SK-N-SH (cell line): ENCODE data around the gene C5orf24. TPM values are rescaled to one million over a fixed set of nuclear protein-coding genes. Genes with fewer than 3 reads are reported as not detected.

ENCODE experiments used
- CTCF ChIA-PET: fragments of 300-600, 350-600 bp; formaldehyde crosslinking; extraction: SDS; loops from one replicate; lab custom pipeline; 2021; lab: Yijun Ruan, JAX
- POLR2A ChIA-PET: fragments of 350-600 bp; sonication (Branson Sonifier 250); formaldehyde crosslinking; extraction: SDS; loops from one replicate; lab custom pipeline; 2020; ENCODE audit warnings: antibody characterized with exemption, inconsistent platforms; lab: Yijun Ruan, JAX
- DNase-seq: peaks from one replicate; pipeline ENCODE4 v3.0.0; 2012
- H2AFZ ChIP-seq: fragments of 200-600 bp; sonication (generic); 2 replicates; pipeline ENCODE4 v1.8.1; 2016; ENCODE audit warnings: antibody characterized with exemption, mild to moderate bottlenecking, low read depth
- H3F3A ChIP-seq: fragments of 200-600 bp; sonication (generic); replicated peaks from 2 replicates; pipeline ENCODE3; 2016; ENCODE audit warnings: antibody characterized with exemption, mild to moderate bottlenecking; ENCODE audit not compliant: insufficient read depth
- H3K27ac ChIP-seq, 2 experiments: fragments of 200-500 bp in 1 of 2; fragments of 200-600 bp in 1 of 2; sonication (Bioruptor generic) in 1 of 2; sonication (generic), shearing (Covaris generic) in 1 of 2; 2 replicates each; pipeline versions ENCODE4 v1.5.1 to v1.6.1; 2014 to 2016; ENCODE audit warnings: low read depth in 2 of 2, inconsistent platforms in 1 of 2, low read length in 1 of 2, mild to moderate bottlenecking in 1 of 2, mixed read lengths in 1 of 2
- H3K27me3 ChIP-seq: fragments of 200-600 bp; sonication (generic), shearing (Covaris generic); 2 replicates; pipeline ENCODE4 v1.6.1; 2016; ENCODE audit warnings: mixed run types; ENCODE audit not compliant: insufficient read depth
- H3K36me3 ChIP-seq, 2 experiments: fragments of 200-500 bp in 1 of 2; fragments of 200-600 bp in 1 of 2; sonication (Bioruptor generic) in 1 of 2; sonication (generic) in 1 of 2; replicated peaks in 1 of 2; 2 replicates each; pipeline versions ENCODE3 to v1.5.1; 2014 to 2016; ENCODE audit warnings: low read length in 1 of 2, mild to moderate bottlenecking in 1 of 2; ENCODE audit not compliant: insufficient read depth in 2 of 2, control insufficient read depth in 1 of 2
- H3K4me1 ChIP-seq, 2 experiments: fragments of 200-500 bp in 1 of 2; fragments of 200-600 bp in 1 of 2; sonication (Bioruptor generic) in 1 of 2; sonication (generic), shearing (Covaris generic) in 1 of 2; 2 replicates each; pipeline versions ENCODE4 v1.5.1 to v1.6.1; 2014 to 2016; ENCODE audit warnings: low read depth in 1 of 2, low read length in 1 of 2, mixed run types in 1 of 2; ENCODE audit not compliant: insufficient read depth in 2 of 2, control insufficient read depth in 1 of 2
- H3K4me2 ChIP-seq: fragments of 200-600 bp; sonication (generic), shearing (Covaris generic); 2 replicates; pipeline ENCODE4 v1.6.1; 2017; ENCODE audit warnings: mixed run types
- H3K4me3 ChIP-seq, 2 experiments: fragments of 200-500 bp in 1 of 2; fragments of 200-600 bp in 1 of 2; sonication (Bioruptor generic) in 1 of 2; sonication (generic), shearing (Covaris generic) in 1 of 2; 2 replicates each; pipeline versions ENCODE4 v1.5.1 to v1.8.1; 2014 to 2016; ENCODE audit warnings: low read depth in 2 of 2, inconsistent platforms in 1 of 2, low read length in 1 of 2, mild to moderate bottlenecking in 1 of 2, mixed read lengths in 1 of 2, moderate library complexity in 1 of 2
- H3K79me2 ChIP-seq: fragments of 200-600 bp; sonication (generic); 2 replicates; pipeline ENCODE4 v1.8.1; 2017; ENCODE audit warnings: mild to moderate bottlenecking; ENCODE audit not compliant: insufficient read depth
- H3K9ac ChIP-seq: fragments of 200-600 bp; sonication (generic); 2 replicates; pipeline ENCODE4 v1.6.1; 2017; ENCODE audit warnings: mixed run types
- H3K9me2 ChIP-seq: fragments of 200-600 bp; sonication (generic); 2 replicates; pipeline ENCODE4 v1.6.1; 2017; ENCODE audit warnings: mixed run types
- H3K9me3 ChIP-seq: fragments of 200-600 bp; sonication (generic); 2 replicates; pipeline ENCODE4 v1.6.1; 2017; ENCODE audit warnings: mixed run types, mild to moderate bottlenecking, moderate library complexity
- H4K20me1 ChIP-seq: fragments of 200-600 bp; sonication (generic); 2 replicates; pipeline ENCODE4 v1.6.1; 2017; ENCODE audit warnings: mild to moderate bottlenecking, mixed run types; ENCODE audit not compliant: insufficient read depth
- ELF1 ChIP-seq: IDR thresholded peaks from 2 replicates; pipeline ENCODE4 v1.4.0; 2012
- EZH2phosphoT487 ChIP-seq: fragments of 200-600 bp; sonication (generic); IDR thresholded peaks from 2 replicates; pipeline ENCODE4 v1.6.1; 2017; ENCODE audit warnings: low read depth, mixed run types, mild to moderate bottlenecking, antibody characterized with exemption, moderate library complexity, borderline replicate concordance
- FOSL2 ChIP-seq: IDR thresholded peaks from 2 replicates; pipeline ENCODE4 v1.4.0; 2012; ENCODE audit warnings: low read depth, mild to moderate bottlenecking, moderate library complexity, borderline replicate concordance
- FOXJ3 ChIP-seq: sonication (generic); formaldehyde crosslinking; IDR thresholded peaks from 2 replicates; pipeline ENCODE4 v1.5.1; 2020; ENCODE audit warnings: mild to moderate bottlenecking, missing genetic modification reagents
- FOXM1 ChIP-seq: IDR thresholded peaks from 2 replicates; pipeline ENCODE4 v1.4.0; 2012; ENCODE audit warnings: low read depth, mild to moderate bottlenecking
- GATA2 ChIP-seq: sonication (generic); formaldehyde crosslinking; IDR thresholded peaks from 2 replicates; pipeline ENCODE4 v1.5.0; 2020; ENCODE audit warnings: mild to moderate bottlenecking, missing genetic modification reagents
- JUND ChIP-seq: IDR thresholded peaks from 2 replicates; pipeline ENCODE4 v1.4.0; 2012
- MEF2A ChIP-seq: IDR thresholded peaks from 2 replicates; pipeline ENCODE4 v1.4.0; 2012; ENCODE audit warnings: low read depth, borderline replicate concordance
- MXI1 ChIP-seq: IDR thresholded peaks from 2 replicates; pipeline ENCODE4 v1.6.1; 2012; ENCODE audit warnings: mild to moderate bottlenecking, low read depth, low read length, improper control_type of control experiment
- NRF1 ChIP-seq: IDR thresholded peaks from 2 replicates; pipeline ENCODE4 v1.6.1; 2012; ENCODE audit warnings: low read depth, mild to moderate bottlenecking, low read length
- POLR2AphosphoS5 ChIP-seq: IDR thresholded peaks from 2 replicates; pipeline ENCODE4 v1.6.1; 2012; ENCODE audit warnings: low read depth, low read length
- RCOR1 ChIP-seq: fragments of 150-350 bp; IDR thresholded peaks from 2 replicates; pipeline ENCODE4 v1.6.1; 2017; ENCODE audit warnings: antibody characterized with exemption, low read length
- RFX5 ChIP-seq: IDR thresholded peaks from 2 replicates; pipeline ENCODE4 v1.6.1; 2012; ENCODE audit warnings: mild to moderate bottlenecking, improper control_type of control experiment, low read length
- RXRA ChIP-seq: IDR thresholded peaks from 2 replicates; pipeline ENCODE4 v1.4.0; 2012; ENCODE audit warnings: low read depth, mild to moderate bottlenecking, borderline replicate concordance
- TAF1 ChIP-seq: IDR thresholded peaks from 2 replicates; pipeline ENCODE4 v1.6.1; 2012; ENCODE audit warnings: low read depth, mild to moderate bottlenecking, low read length, moderate library complexity, borderline replicate concordance
- TCF12 ChIP-seq: IDR thresholded peaks from 2 replicates; pipeline ENCODE4 v1.4.0; 2012
- TEAD4 ChIP-seq: IDR thresholded peaks from 2 replicates; pipeline ENCODE4 v1.4.0; 2012; ENCODE audit warnings: mild to moderate bottlenecking, borderline replicate concordance; ENCODE audit not compliant: insufficient read depth
- YY1 ChIP-seq: IDR thresholded peaks from 2 replicates; pipeline ENCODE4 v1.4.0; 2012; ENCODE audit warnings: low read depth, mild to moderate bottlenecking
- WGBS: methylation state at CpG from one replicate; pipeline ENCODE4 v1.1.6; 2017; ENCODE audit warnings: low lambda C conversion rate; 5-methylcytosine and 5-hydroxymethylcytosine counted together
- polyA plus RNA-seq, 3 experiments: library from polyadenylated mRNA; depleted of rRNA; stranded (reverse); fragments of >200 nt; gene quantifications; 2 replicates each; pipeline ENCODE4 v1.2.3, GENCODE V29; 2012
- TF ChIP-seq, protein P1 (sequence below): IDR thresholded peaks from 2 replicates; pipeline ENCODE4 v1.4.0; 2012; ENCODE audit warnings: low read depth, borderline replicate concordance
- TF ChIP-seq, protein P2 (sequence below): IDR thresholded peaks from 2 replicates; pipeline ENCODE4 v1.6.1; 2012; ENCODE audit warnings: mild to moderate bottlenecking, low read depth, low read length, moderate library complexity
- TF ChIP-seq, protein P3 (sequence below): IDR thresholded peaks from 2 replicates; pipeline ENCODE4; 2012
- TF ChIP-seq, protein P4 (sequence below): IDR thresholded peaks from 2 replicates; pipeline ENCODE4 v1.4.0; 2012; ENCODE audit warnings: low read depth, borderline replicate concordance
- TF ChIP-seq, protein P5 (sequence below): fragments of 200-600 bp; sonication (generic); IDR thresholded peaks from 2 replicates; pipeline ENCODE4 v1.6.1; 2017; ENCODE audit warnings: antibody characterized with exemption, mild to moderate bottlenecking, moderate library complexity
- TF ChIP-seq, protein P6 (sequence below): IDR thresholded peaks from 2 replicates; pipeline ENCODE4 v1.4.0; 2012; ENCODE audit warnings: low read depth

C5orf24 gene
- polyA plus RNA-seq, 1 of the 3 experiments (the other 2 are of a cell fraction), result 21.8 TPM

DNA sequence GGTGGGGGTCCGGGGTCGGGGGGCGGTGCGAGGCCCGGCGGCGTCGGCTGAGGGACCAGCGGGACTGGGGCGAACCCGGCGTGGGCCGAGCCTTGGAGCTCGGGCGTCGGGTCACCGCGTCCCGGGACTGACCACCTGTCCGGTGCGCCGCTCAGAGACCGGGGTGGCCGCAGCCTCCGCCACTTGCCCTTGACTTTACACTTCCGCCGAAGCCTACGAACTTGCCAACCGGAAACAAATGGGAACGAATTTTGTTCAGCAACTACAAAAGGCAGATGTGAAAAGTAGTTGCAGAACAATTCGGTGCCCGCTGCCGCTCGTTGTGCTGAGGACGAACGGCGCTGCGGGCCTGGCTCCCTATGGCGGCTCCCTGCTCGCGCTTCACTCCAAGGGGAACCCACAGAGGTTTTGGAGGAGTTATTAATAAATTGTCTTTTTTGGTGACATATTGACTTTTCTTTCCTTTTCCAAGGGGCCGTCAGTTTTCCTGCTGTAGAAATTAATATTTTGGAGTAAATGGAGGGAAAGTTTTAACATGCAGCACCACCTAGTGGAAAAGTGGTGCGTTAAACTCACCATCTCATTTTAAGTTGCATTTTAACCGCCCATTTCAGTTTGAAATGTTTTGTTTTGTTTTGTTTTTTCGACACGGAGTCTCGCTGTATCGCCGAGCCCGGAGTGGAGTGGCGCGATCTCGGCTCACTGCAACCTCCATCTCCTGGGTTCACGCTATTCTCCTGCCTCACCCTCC is 59.7 kb downstream of the C5orf24 start:
- DNase-seq, result peak; percentile 66
- Histone ChIP-seq H3F3A (peaks cover 17% of the 10 kb centered on the region), H2AFZ (peak overlapping the region; percentile 90), H4K20me1 (no peaks in the 10 kb centered on the region), H3K9me2 (no peaks in the 10 kb centered on the region), H3K27ac (peak overlapping the region; percentile 87 to 88), H3K4me3 (peak overlapping the region; percentile 60 to 78), H3K9ac (peak overlapping the region; percentile 93), H3K79me2 (peaks cover 10% of the 10 kb centered on the region), H3K4me2 (peak overlapping the region; percentile 86), H3K4me1 (no peaks in the 10 kb centered on the region), H3K27me3 (no peaks in the 10 kb centered on the region), H3K36me3 (peaks cover 3 to 14% of the 10 kb centered on the region in 2 experiments), H3K9me3 (no peaks in the 10 kb centered on the region)
- WGBS, result 2% methylated on average over 35 of the region's 54 CpGs
- POLR2A ChIA-PET, result interaction anchor here (0.5 to 2.5 kb wide), 11 partner anchors 11 to 332 kb away, joined by 3 to 17 read pairs (median 4); partner anchors contain the start of genes C5orf24, CAMLG, DDX46 and TXNDC15
- CTCF ChIA-PET, result interaction anchor here (0.7 to 2.9 kb wide), 57 partner anchors 11 to 534 kb away, joined by 3 to 25 read pairs (median 4); partner anchors contain the start of genes C5orf24, CAMLG, DDX46 and PITX1
- TF ChIP-seq YY1 (no peak; the same call in 1 of the 2 replicates), MEF2A (no peak), EZH2phosphoT487 (no peak), RXRA (no peak), POLR2AphosphoS5 (no peak; the same call in none of the 2 replicates), JUND (no peak), RCOR1 (no peak), TAF1 (no peak), FOSL2 (no peak), TCF12 (no peak), GATA2 (no peak), FOXJ3 (no peak), MXI1 (no peak; the same call in 1 of the 2 replicates), RFX5 (no peak), FOXM1 (peak; percentile 82; the same call in 1 of the 2 replicates), NRF1 (no peak), TEAD4 (no peak), ELF1 (no peak)
- TF ChIP-seq, protein P1, sequence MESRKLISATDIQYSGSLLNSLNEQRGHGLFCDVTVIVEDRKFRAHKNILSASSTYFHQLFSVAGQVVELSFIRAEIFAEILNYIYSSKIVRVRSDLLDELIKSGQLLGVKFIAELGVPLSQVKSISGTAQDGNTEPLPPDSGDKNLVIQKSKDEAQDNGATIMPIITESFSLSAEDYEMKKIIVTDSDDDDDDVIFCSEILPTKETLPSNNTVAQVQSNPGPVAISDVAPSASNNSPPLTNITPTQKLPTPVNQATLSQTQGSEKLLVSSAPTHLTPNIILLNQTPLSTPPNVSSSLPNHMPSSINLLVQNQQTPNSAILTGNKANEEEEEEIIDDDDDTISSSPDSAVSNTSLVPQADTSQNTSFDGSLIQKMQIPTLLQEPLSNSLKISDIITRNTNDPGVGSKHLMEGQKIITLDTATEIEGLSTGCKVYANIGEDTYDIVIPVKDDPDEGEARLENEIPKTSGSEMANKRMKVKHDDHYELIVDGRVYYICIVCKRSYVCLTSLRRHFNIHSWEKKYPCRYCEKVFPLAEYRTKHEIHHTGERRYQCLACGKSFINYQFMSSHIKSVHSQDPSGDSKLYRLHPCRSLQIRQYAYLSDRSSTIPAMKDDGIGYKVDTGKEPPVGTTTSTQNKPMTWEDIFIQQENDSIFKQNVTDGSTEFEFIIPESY, result no peak
- TF ChIP-seq, protein P2, sequence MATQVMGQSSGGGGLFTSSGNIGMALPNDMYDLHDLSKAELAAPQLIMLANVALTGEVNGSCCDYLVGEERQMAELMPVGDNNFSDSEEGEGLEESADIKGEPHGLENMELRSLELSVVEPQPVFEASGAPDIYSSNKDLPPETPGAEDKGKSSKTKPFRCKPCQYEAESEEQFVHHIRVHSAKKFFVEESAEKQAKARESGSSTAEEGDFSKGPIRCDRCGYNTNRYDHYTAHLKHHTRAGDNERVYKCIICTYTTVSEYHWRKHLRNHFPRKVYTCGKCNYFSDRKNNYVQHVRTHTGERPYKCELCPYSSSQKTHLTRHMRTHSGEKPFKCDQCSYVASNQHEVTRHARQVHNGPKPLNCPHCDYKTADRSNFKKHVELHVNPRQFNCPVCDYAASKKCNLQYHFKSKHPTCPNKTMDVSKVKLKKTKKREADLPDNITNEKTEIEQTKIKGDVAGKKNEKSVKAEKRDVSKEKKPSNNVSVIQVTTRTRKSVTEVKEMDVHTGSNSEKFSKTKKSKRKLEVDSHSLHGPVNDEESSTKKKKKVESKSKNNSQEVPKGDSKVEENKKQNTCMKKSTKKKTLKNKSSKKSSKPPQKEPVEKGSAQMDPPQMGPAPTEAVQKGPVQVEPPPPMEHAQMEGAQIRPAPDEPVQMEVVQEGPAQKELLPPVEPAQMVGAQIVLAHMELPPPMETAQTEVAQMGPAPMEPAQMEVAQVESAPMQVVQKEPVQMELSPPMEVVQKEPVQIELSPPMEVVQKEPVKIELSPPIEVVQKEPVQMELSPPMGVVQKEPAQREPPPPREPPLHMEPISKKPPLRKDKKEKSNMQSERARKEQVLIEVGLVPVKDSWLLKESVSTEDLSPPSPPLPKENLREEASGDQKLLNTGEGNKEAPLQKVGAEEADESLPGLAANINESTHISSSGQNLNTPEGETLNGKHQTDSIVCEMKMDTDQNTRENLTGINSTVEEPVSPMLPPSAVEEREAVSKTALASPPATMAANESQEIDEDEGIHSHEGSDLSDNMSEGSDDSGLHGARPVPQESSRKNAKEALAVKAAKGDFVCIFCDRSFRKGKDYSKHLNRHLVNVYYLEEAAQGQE, result no peak
- TF ChIP-seq, protein P3, sequence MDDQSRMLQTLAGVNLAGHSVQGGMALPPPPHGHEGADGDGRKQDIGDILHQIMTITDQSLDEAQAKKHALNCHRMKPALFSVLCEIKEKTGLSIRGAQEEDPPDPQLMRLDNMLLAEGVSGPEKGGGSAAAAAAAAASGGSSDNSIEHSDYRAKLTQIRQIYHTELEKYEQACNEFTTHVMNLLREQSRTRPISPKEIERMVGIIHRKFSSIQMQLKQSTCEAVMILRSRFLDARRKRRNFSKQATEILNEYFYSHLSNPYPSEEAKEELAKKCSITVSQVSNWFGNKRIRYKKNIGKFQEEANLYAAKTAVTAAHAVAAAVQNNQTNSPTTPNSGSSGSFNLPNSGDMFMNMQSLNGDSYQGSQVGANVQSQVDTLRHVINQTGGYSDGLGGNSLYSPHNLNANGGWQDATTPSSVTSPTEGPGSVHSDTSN, result no peak
- TF ChIP-seq, protein P4, sequence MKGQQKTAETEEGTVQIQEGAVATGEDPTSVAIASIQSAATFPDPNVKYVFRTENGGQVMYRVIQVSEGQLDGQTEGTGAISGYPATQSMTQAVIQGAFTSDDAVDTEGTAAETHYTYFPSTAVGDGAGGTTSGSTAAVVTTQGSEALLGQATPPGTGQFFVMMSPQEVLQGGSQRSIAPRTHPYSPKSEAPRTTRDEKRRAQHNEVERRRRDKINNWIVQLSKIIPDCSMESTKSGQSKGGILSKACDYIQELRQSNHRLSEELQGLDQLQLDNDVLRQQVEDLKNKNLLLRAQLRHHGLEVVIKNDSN, result no peak
- TF ChIP-seq, protein P5, sequence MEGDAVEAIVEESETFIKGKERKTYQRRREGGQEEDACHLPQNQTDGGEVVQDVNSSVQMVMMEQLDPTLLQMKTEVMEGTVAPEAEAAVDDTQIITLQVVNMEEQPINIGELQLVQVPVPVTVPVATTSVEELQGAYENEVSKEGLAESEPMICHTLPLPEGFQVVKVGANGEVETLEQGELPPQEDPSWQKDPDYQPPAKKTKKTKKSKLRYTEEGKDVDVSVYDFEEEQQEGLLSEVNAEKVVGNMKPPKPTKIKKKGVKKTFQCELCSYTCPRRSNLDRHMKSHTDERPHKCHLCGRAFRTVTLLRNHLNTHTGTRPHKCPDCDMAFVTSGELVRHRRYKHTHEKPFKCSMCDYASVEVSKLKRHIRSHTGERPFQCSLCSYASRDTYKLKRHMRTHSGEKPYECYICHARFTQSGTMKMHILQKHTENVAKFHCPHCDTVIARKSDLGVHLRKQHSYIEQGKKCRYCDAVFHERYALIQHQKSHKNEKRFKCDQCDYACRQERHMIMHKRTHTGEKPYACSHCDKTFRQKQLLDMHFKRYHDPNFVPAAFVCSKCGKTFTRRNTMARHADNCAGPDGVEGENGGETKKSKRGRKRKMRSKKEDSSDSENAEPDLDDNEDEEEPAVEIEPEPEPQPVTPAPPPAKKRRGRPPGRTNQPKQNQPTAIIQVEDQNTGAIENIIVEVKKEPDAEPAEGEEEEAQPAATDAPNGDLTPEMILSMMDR, result peak; percentile 90
- TF ChIP-seq, protein P6, sequence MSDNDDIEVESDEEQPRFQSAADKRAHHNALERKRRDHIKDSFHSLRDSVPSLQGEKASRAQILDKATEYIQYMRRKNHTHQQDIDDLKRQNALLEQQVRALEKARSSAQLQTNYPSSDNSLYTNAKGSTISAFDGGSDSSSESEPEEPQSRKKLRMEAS, result 0 out of 2 replicates have a peak, but pooled peaks have one; percentile 37
